Fibroblast of pulmonary artery (primary cell): Measurements from ENCODE around the gene CROCC.

Source experiments
- DNase-seq: peaks from one replicate; pipeline ENCODE4 v3.0.0-alpha.2; 2010; ENCODE audit warnings: low read depth
- H3K4me3 ChIP-seq: replicated peaks from 2 replicates; pipeline ENCODE4 v1.5.1; 2011; ENCODE audit warnings: low read depth, mild to moderate bottlenecking, control low read depth, low read length, moderate library complexity
- TF ChIP-seq, protein P1 (sequence below): IDR thresholded peaks from 2 replicates; pipeline ENCODE4 v1.5.1; 2011; ENCODE audit warnings: mild to moderate bottlenecking, control low read depth, low read length, inconsistent platforms; ENCODE audit errors: missing control alignments

CROCC gene

DNA sequence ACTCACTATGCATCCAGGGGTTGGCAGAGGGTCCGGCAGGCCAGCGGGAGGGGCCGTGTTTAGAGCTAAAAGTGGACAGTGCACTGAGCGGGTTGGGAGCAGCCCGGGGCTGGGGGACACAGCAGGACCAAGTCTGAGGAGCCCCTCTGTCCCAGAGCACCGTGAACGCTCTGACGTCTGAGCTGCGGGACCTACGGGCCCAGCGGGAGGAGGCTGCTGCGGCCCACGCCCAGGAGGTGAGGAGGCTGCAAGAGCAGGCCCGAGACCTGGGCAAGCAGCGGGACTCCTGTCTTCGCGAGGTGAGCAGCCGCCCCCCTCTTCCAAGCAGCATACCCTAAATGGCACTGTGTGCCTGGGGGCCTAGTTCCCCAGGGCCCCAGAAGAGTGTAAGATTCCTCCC, 32.8 kb downstream of the CROCC start:
- no peak overlapping the region for H3K4me3 ChIP-seq
- no peak for DNase-seq
- TF ChIP-seq, protein P1, sequence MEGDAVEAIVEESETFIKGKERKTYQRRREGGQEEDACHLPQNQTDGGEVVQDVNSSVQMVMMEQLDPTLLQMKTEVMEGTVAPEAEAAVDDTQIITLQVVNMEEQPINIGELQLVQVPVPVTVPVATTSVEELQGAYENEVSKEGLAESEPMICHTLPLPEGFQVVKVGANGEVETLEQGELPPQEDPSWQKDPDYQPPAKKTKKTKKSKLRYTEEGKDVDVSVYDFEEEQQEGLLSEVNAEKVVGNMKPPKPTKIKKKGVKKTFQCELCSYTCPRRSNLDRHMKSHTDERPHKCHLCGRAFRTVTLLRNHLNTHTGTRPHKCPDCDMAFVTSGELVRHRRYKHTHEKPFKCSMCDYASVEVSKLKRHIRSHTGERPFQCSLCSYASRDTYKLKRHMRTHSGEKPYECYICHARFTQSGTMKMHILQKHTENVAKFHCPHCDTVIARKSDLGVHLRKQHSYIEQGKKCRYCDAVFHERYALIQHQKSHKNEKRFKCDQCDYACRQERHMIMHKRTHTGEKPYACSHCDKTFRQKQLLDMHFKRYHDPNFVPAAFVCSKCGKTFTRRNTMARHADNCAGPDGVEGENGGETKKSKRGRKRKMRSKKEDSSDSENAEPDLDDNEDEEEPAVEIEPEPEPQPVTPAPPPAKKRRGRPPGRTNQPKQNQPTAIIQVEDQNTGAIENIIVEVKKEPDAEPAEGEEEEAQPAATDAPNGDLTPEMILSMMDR, result no peak

DNA sequence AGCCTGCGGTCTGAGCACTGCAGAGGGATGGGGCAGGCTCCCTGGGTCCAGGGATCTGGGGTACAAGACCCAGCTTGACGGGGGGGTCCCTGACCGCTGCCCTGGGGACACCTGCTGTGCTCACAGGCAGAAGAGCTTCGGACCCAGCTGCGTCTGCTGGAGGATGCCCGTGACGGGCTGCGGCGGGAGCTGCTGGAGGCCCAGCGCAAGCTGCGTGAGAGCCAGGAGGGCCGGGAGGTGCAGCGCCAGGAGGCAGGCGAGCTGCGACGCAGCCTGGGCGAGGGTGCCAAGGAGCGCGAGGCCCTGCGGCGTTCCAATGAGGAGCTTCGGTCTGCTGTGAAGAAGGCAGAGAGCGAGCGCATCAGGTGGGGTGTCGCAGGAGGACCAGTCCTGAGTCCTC, 33.5 kb downstream of the CROCC start:
- no peak overlapping the region for H3K4me3 ChIP-seq
- no peak for DNase-seq
- TF ChIP-seq, protein P1, result no peak

DNA sequence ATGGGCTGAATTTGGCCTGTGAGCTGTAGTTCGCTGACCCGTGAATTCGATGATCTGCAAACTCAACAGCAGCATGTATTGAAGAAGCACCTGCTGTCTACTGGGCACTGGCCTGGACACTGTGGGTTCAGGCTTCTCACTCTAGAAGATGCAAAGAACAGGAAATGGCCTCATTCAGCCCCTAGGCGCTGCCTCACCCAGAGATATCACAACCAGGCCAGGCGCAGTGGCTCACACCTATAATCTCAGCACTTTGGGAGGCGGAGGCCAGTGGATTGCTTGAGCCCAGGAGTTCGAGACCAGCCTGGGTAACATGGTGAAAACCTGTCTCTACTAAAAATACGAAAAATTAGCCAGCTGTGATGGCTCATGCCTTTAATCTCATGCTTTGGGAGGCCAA, 35.0 kb downstream of the CROCC start:
- H3K4me3 ChIP-seq, result no peak overlapping the region
- TF ChIP-seq, protein P1, result no peak
- DNase-seq, result no peak

DNA sequence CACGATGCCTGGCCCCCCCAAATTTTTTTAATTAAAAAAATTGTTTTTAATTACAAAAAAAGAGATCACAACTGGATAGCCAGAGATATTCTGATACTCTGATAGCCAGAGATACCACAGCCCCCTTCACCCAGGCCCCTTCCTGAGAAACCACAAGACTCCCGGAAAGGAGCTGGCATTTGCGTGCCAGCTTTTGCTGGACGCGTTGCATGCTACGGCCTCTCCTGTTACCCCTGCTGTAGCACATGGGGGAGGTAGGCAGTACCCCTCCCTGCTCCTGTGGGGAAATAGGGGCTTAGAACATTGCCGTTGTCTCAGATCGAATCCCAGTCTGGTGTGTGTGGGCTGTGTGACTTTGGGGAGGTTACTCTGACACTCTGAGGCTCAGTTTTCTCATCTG, 36.0 kb downstream of the CROCC start:
- TF ChIP-seq, protein P1, result no peak
- H3K4me3 ChIP-seq, result no peak overlapping the region
- DNase-seq, result no peak

DNA sequence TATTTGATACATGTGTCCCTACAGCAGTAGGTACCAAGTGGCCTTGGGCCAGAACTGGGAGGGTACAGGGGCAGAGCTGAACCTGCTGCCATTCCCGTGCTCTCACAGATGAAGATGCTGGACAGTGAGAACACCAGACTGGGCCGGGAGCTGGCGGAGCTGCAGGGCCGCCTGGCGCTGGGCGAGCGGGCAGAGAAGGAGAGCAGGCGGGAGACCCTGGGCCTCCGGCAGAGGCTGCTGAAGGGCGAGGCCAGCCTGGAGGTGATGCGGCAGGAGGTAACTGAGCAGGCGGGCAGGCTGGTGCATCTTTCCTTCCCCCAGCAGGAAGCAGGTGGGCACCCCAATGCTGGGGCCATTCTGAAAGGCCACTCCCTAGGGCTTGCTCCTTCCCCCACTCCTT, 36.7 kb downstream of the CROCC start:
- TF ChIP-seq, protein P1, result no peak
- no peak overlapping the region for H3K4me3 ChIP-seq

DNA sequence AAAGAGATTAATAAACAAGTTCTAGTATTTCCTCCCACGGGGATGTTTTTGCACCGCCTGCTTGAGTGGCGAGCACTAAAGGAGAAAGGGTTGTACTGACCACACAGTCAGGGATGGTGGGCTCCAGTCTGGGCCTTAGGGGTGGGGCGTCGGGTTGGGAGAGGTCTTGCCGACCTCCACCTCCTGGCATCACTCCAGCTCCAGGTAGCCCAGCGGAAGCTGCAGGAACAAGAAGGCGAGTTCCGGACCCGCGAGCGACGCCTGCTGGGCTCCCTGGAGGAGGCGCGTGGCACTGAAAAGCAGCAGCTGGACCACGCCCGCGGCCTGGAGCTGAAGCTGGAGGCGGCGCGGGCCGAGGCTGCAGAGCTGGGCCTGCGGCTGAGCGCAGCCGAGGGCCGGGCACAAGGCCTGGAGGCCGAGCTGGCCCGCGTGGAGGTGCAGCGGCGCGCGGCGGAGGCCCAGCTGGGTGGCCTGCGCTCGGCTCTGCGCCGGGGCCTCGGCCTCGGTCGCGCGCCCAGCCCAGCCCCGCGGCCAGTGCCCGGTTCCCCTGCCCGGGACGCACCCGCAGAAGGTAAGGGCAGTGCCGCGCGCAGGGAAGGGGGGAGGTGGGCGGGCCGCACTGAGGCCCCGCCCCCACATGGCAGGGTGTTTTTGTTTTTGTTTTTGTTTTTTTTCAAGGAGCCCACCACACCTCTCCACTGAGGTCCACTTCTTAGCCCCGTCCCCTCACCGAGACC, 39.0 kb downstream of the CROCC start:
- TF ChIP-seq, protein P1, result peak; percentile 54
- peak; percentile 79 for DNase-seq
- peak overlapping the region; percentile 43 for H3K4me3 ChIP-seq

More for the DNA sequence above, 36.7 kb downstream of the CROCC start:
- DNase-seq, result no peak
